AG10803 (cell line): ENCODE results near the gene DUOX2.

ENCODE experiments used
- DNase-seq: peaks from one replicate; pipeline ENCODE4 v3.0.0; 2010; ENCODE audit warnings: low read depth
- H3K4me3 ChIP-seq: 2 replicates; pipeline ENCODE4 v1.5.1; 2011; ENCODE audit warnings: mild to moderate bottlenecking, low read length, control low read depth
- TF ChIP-seq, protein P1 (sequence below): conservative IDR thresholded peaks from 2 replicates; pipeline ENCODE4 v1.5.1; 2011; ENCODE audit warnings: mild to moderate bottlenecking, low read length, control low read depth, inconsistent platforms

DUOX2 gene

DNA sequence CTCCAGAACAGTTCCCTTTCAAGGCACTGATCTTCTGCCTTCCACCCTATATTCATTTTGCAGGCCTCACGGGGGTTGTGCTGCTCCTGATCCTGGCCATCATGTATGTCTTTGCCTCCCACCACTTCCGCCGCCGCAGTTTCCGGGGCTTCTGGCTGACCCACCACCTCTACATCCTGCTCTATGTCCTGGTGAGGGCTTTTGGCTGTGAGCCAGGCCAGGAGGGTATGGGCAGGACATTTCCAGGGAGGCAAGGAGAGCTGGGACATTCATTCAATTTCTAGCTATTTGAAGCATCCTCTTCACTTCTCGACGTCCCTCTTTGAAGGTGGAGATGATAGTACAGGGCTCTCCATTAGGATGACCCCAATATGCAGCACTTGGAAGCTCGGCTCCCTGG, 41.8 kb upstream of the DUOX2 start:
- no peak for DNase-seq
- TF ChIP-seq, protein P1, sequence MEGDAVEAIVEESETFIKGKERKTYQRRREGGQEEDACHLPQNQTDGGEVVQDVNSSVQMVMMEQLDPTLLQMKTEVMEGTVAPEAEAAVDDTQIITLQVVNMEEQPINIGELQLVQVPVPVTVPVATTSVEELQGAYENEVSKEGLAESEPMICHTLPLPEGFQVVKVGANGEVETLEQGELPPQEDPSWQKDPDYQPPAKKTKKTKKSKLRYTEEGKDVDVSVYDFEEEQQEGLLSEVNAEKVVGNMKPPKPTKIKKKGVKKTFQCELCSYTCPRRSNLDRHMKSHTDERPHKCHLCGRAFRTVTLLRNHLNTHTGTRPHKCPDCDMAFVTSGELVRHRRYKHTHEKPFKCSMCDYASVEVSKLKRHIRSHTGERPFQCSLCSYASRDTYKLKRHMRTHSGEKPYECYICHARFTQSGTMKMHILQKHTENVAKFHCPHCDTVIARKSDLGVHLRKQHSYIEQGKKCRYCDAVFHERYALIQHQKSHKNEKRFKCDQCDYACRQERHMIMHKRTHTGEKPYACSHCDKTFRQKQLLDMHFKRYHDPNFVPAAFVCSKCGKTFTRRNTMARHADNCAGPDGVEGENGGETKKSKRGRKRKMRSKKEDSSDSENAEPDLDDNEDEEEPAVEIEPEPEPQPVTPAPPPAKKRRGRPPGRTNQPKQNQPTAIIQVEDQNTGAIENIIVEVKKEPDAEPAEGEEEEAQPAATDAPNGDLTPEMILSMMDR: no peak

DNA sequence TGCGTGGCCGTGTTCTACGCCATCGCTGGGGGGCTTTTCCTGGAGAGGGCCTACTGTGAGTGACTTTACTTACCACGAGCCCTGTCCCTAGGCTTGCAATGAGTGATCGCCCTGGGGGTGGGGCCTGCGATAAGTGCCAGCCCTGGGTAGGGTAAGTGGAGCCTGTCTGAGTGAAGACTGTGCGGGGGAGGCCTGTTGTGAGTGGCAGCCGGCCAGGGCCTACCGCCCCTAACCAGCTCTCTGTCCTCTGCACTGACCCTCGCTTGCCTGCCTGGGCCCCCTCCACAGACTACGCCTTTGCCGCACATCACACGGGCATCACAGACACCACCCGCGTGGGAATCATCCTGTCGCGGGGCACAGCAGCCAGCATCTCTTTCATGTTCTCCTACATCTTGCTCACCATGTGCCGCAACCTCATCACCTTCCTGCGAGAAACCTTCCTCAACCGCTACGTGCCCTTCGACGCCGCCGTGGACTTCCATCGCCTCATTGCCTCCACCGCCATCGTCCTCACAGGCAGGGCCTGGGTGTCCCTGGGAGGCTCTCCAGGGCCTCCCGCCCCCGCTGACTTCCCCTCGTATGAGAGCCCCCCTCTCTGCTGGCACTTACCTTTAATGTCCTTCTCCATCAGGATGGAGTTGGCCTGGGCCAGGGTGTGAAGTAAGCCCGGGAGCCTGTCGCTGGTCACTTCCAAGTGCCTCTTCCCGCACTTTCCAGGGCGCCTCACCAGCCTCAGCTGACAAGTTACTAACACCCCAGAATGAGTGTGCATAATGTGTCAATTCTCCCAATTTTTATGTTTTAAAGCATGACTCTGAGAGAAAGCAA, 38.2 kb upstream of the DUOX2 start:
- TF ChIP-seq, protein P1: no peak
- no peak for DNase-seq
- no peak overlapping the region for H3K4me3 ChIP-seq

More for the DNA sequence above, 41.8 kb upstream of the DUOX2 start:
- no peak overlapping the region for H3K4me3 ChIP-seq

DNA sequence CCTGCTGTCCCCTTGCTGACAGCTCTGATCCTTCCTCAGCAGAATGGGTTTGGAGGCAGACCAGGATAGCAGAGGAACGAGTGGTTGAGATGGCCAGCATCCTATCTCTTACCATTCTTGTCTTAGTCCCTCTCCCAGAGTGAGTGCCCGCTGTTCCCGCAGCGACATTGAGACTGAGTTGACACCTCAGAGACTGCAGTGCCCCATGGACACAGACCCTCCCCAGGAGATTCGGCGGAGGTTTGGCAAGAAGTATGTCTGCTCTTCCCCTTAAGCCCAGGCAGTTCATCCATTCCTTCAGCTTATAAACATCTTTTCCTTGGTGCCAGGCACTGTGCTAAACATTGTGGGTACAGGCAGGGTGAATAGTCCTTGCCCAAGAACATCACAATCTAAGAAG, 37.0 kb upstream of the DUOX2 start:
- TF ChIP-seq, protein P1: no peak
- no peak overlapping the region for H3K4me3 ChIP-seq
- DNase-seq: no peak

DNA sequence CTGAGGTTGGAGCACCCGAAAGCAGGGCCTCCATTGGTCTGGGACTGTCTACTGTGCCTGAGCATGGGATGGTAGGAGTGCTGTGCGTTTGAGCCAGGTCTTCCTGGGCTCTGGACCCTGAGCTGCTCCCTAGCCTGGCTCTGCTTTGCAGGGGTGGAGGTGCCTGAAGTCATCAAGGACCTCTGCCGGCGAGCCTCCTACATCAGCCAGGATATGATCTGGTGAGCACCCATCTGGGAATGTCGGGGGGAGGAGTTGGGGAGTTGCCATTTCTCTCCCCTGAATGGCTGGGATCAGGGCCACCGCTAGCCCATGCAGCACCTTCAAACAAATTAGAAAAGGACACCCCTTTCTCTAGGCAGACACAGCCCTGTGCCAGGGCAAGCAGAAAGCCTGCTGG, 36.5 kb upstream of the DUOX2 start:
- TF ChIP-seq, protein P1: no peak
- DNase-seq: no peak

DNA sequence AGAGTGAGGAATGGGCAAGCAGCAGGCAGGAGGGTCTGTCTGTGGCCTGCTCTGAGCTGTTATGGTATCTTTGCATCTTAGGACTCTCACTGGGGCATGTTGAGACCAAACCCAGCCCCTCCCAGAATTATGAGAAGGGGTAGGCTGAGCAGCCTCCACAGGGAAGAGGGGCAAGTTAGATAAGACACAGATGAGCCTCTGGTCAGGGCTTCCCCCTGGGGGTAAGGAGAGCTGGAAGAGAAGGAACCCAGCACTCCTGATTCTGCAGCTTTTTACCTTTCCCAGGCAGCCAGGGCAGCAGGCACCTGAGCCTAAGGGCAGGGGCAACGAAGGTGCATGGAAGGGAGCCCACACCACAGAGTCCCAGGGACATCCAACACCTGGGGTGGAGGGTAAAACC, 35.1 kb upstream of the DUOX2 start:
- no peak for DNase-seq
- H3K4me3 ChIP-seq: no peak overlapping the region
- TF ChIP-seq, protein P1: no peak

More for the DNA sequence above, 36.5 kb upstream of the DUOX2 start:
- no peak overlapping the region for H3K4me3 ChIP-seq

DNA sequence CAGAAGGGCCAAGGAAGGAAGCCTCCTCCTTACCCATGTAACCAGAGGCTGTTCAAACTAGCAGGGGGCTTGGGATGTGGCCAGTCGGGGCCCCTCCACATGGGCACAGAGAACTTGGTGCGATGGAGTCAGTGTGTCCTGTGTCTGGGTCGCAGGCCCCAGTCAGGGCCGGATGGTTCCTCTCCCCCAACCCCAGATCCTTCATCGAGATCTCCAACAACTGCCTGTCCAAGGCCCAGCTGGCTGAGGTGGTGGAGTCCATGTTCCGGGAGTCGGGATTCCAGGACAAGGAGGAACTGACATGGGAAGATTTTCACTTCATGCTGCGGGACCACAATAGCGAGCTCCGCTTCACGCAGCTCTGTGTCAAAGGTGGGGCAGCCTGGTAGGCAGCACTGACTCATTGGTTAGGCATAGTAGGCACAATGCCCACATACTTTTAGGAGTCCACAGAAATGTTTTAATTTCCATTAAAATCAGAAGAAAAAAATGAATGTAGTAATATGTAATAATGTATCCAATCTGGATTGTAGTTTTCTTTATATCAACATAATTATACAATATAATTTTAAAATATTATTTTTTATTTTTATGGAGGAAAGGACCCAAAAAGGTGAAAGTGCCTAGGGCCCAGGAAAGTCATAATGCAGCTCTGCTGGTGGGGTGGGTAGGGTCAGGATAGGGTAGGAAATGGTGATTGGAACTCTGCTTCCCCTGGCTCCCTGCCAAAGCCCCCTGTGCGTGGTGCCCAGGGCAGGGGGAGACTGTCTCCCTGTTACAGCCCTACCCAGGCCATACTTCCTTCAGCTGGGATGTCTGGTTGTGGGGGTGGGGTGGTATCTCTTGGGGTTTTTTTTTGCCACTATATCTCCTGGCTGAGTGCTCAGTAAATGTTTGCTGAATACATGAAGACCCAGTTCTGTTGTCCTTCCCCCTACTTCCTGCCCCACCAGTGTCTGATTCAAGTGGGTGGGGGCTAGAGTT, 34.4 kb upstream of the DUOX2 start:
- H3K4me3 ChIP-seq: no peak overlapping the region
- TF ChIP-seq, protein P1: no peak
- DNase-seq: peak; percentile 17
